HG03457 (cell line): ENCODE results near the gene COL6A3.
"Not testable (repeated sequence)": the region's sequence is repeated elsewhere in the genome, so short reads cannot be mapped to it uniquely, and the experiment has no call there.

Experiments used
- ATAC-seq: cut with Tn5 transposase; IDR thresholded peaks from one replicate; pipeline ENCODE4 v1.9.1; 2021; ENCODE audit warnings: moderate number of reproducible peaks; ENCODE audit not compliant: unreplicated experiment

The COL6A3 gene

DNA sequence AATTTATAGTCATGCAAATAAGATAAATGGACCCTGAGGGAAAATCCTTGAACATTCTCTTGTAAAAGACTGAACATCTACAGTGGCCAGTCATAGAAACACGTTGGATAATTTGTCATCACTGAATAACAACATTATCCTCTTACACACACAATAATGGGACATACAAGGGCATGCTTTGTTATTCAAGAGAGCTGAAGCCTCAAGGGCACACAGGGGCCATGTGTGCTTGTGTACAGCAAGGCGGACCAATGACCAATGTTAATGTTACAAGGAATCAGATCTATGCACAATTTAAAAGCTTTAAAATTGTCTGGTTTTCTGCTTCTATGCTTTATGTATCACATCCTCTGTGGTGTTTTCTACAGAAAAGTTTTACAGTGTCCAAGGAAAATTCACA lies 23.7 kb downstream of the COL6A3 start:
- ATAC-seq, result no peak

DNA sequence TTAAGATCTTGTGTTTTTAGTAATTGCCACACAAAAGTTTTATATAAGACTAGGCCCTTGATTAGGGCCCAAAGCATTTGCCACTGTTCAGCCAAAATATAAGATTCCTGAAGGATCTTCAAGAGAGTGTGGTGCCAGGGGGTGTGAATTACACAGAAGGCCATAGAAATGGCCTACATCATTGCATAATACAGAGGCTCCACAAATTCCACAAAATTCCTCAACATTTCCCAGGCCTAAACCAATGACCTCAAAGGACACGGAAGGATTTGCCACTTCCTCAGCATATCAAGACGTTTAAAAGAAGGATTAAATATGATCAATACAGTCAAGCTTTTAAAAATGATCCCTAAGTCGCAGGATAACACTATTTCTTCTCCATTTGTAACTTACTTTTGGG lies 24.1 kb downstream of the COL6A3 start:
- no peak for ATAC-seq

DNA sequence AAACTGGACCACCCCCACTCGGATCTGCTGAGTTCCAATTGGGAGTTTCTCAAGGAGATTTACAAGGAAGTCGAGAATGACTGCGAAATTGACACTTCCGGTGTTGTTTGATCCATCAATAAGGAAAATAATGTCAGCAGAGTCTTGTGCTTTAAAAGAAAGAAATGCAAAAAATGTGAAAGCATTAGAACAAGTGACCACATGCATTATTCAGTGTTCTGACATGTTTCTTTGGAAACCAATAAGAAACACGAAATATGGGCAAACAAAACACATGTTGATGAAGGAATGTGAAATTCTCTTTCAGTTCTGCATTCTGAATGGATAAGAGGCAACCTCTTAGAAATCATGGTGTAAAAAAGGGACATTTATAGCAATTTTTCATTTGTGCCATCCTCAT lies 25.9 kb downstream of the COL6A3 start:
- ATAC-seq, result no peak

DNA sequence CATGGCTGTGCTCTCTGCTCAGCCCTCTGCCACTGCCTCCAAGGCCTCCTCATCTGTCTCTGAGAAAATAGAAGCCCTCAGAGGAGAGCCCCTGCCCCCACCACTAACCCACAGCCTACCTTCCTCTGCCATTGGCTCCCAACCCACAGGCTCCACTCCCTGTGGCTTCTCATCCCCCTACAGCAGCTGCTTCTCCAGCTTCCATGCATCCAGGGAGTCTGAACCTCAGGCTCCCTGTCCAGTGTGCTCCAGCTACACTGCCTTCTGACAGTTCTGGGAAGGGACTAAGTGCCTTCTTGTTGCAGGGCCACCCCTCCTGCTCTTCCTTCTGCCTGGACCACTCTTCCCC lies 29.3 kb downstream of the COL6A3 start:
- no peak for ATAC-seq

DNA sequence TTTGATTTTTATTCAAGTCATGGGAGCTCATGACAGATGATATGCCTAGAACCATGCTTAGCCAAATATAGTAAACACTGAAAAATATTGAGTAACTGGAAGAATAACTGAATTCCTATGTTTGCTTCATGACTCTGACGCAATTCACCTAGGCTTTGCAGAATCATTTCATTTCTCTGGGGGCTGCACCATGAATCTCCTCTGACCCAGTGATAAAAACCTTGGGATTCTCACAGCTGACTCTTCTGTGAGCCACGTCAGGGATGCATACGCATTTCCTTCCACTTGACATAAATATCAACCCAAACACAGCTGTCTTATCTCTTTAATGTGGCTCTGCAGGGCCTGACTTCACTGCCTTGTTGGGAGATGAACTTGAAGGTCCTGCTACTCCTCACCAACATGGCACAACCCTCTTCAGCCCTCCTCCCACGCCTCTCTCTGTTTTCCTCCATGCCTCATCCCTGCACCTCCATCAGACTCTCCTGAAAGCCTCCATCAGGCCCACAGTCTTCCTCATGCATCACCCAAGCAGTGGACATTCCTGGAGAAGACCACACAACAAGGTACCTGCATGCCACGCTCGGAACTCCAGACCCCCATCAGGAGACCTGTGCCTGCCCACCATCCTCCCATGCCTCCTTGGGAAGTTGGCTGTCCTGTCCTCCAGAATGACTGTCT lies 29.8 kb downstream of the COL6A3 start:
- ATAC-seq, result no peak

DNA sequence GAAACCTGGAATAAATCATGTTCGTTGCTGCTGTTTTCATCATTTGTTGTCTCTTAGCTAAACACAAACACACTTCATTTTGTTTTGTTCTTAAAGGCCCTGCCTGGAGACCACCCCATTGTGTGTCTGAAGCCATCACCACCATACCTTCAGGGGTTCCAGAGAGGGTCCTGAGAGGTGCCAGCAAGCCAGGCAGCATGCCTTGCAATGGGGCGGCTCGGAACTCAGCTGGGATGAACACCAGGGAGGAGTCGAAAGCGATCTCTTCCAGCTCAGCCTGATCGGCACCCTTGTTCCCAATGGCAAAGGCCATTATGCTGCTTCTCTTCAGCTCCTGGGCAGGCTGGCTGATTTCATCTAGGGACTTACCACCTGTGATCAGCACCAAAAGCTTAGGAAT lies 33.2 kb downstream of the COL6A3 start:
- no peak for ATAC-seq

DNA sequence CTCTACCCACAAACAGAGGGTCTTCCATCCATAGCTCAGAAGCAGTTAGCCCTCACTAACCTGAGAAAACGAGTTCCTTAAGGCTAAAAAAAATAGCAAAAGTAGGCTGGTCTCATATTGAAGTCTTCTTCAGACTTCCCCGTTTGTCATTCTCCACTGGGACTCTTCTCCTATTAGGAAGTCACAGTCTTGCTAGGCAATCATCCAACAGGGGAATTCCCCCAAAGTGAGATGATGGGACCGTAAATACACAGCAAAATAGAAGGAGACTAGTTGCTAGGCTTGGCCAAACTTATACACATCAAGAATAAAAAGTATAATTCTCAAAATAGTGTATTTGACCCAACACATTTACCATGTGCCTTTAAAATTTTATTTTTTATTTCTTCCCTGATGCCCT lies 34.3 kb downstream of the COL6A3 start:
- ATAC-seq, result no peak

DNA sequence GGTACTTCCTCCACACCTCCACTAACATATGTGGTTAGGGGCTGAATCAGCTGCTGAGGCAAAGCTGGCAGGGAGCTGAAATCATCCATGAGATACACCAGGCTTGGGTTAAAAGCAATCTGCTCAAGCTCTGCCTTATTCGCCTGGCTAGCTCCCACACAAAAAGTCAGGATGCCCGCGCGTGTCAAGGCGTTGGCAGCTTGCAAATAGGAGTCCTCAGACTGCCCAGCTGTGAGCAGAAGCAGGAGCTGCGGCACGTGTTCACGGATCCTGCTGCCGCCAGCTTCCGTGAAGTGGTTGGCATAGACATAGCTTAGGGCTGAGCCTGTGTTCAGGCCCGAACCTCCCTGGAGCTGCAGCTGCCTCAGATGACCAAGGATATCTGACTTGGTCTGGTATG lies 35.3 kb downstream of the COL6A3 start:
- no peak for ATAC-seq

DNA sequence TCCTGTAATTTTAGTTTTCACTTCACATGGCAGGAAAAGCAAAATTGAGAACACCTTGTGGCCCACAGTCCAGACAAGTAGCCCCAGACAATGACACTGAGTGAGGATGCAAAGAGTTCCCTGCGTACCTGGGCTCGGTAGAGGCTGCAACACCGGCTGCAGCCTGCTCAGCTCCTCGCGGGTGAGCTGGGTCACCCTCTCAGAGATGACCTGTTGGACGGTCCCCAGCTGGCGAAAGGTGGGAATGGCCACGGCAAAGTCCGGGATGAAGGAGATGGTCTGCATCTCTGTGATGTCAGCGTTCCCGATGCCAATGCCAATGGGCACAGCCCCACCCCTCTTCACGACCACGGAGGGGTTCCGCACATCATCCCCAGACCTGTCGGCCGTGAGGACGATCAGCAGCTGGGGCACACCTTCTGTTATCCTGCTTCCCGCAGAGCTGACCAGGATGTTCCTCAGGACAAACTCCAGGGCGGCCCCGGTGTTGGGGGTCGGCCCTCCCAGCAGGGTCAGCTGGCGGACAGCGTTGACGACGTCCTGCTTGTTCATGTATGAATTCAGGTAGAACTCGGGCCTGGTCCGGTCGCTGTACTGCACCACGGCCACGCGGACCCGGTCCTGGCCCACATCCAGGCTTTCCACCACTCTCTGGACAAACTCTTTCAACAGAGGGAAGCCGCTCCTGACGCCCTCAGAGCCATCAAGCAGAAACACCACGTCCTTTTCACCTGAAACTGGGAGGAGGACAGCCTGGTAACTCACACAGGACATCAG lies 39.5 kb downstream of the COL6A3 start:
- no peak for ATAC-seq

DNA sequence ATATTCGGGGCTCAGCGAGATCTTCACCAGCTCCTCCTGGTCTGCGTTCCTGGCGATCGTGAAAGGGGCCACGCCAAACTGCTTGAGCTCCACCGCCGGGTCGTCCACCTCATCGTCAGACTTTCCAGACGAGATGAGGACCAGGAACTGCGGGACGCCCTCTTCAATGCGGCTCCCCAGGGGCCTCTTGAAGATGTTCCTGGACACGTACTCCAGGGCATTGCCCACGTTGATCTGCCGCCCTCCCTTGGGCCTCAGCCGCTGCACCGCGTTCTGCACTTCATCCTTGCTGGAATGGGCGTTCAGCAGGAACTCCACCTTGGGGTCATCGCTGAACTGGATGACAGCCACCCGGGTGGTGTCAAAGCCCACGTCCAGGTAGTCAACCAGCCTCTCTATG lies 42.1 kb downstream of the COL6A3 start:
- ATAC-seq, result no peak

DNA sequence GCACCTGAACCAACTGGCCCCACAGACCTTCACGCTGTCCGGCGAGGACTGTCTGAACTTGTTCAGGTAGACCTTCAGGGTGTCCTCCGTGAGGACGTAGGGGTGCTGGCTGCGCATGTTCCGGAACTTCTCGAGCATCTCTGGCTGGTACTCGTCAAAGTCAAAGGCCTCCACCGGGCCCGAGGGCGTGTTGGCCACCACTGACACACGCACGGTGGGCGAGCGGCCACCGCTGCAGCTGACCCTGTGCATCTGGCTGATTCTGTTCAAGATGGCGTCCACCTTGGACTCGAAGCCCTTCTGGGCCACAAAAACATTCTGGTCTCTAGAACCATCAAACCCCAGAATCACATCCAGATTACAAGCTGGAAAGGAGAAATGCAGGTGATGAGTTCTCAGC lies 48.3 kb downstream of the COL6A3 start:
- ATAC-seq, result no peak

DNA sequence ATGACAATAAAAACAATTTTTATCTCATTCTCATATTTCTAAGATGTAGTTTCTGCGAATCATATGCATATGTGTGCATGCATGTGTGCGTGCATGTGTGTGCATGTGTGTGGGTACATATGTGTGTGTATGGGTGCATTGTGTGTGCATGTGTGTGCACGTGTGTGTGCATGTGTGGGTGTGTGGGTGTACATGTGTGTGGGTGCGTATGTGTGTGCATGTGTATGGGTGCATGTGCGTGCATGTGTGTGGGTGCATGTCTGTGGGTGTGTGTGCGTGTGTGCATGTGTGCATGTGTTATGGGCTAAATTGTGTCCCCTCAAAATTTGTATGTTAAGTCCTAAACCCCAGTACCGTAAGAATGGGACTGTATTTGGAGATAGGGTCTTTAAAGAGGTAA lies 49.3 kb downstream of the COL6A3 start:
- ATAC-seq, result no peak

DNA sequence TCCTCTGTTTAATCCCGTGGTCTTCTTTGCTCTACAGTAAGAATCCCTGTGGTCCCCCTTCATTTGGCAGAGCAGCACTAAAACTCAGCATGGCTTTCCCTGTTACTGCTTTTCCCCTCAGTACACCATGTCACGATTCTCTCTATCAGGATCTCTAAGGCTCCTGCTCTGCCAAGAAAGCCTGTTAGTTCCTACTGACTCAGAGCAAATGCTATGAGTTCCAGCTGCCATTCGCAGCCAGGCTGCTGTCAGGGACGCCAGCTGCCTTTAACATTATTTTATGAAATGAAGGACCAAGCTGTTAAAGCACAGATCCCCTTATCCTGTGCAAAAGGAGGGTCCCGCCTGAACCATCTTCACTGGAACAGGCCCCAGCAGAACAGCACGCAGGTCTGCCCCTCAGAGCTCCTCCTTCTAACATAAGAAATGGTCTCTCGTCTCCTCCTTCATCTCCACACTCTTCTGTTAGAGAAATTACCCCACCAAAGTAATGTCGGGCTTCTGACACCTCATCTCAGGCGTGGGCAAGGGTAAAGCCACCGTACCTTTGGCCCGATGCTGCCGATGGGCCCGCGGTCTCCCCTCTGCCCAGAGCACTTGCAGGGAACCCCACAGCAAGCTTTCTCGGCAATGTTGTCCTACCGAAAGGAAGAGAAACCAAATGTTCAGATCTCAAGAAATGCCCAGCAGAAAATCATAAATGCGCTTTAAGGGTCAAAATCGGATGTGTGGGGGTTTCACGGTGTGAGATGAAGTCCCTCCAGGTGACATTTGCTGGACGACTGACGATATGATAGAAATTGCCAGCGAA lies 52.6 kb downstream of the COL6A3 start:
- no peak for ATAC-seq

DNA sequence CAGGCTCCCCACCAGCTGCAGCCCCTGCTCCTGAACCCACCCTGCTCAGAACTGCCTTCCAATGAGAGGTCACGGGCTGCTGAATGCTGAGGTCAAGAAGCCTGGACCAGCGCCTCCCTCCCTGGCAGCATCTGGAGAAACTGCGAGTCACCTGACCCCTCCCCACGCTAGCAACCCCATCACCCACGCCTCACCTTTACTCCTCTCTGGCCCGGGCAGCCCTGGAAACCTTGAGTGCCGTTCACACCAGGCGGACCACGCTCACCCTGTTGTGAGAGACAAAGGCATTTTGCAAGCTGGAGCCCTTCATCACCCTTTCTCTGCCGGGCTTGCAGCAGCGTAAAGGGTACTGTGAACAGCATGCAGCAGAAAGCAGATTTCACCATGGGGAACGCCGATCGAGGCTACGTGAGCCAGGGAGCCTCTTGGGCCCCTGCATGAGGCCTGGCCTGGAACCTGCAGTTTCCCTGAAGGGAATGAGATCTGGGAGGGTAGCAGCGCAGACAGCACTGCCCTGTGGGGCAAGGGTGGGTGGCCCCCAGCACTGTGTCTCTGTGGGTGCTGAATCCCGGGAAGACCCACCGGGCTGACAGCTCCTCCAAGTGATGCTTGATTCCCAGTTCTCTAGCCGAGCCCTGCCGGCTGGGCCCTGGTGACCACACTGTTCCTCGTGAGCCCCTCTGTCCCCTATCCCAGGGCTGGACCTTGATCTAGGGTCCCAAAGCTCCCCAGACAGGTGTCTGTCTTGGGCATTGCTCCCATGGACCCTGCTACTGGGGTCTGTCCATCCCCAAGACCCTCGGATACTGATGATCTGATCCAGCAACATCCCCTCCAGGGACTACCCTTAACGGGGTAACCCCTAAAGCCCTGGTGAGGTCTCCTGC lies 53.8 kb downstream of the COL6A3 start:
- ATAC-seq, result no peak

DNA sequence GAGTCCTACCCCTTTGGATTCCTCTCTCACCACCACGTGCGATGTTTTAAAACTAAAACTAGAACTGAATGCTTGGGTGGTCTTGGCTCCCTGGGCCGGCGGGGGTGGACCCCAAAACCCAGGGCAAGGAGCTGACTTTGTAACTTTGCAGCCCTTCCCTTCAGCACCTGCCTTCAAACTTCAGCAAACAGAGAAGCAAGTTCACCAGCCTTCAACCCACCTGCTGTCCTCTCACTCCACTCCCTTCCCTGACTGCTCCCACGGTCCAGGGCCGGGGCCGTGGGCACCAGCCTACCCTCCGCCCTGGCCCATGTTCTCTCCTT lies 54.5 kb downstream of the COL6A3 start:
- no peak for ATAC-seq

DNA sequence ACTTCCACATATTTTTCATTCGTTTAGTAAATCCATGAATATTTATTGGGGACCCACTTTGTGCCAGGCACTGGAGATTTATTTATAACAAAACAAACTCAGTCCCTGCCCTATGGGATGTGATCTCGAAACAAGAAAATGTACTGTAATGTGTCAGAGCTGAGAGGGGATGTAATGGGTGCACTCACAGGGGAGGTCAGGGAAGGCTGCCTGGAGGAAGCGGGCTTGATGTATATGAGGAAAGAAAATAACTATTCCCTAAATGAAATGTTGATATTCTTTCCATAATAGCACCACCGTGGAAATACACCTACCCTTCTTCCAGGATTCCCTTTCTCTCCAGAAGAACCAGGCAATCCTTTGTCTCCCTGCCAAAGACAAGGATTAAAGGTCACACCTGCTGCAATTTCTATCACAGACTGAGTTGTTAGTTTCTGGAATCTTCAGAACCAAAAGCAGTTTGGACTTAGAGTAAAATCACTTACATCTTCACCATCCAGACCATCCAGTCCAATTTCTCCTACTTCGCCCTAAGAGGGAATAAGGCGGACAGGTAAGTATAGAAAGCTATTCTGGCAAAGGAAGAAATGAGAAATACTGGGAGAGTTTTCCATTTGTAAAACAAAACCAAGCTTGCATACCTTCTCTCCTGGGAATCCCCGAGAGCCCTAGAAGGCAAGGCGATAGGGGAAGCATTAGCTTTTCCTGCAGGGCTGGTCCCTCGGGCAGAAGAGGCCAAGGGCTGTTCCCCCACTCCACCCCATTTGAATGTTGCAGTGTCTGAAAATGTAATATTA lies 55.0 kb downstream of the COL6A3 start:
- no peak for ATAC-seq

DNA sequence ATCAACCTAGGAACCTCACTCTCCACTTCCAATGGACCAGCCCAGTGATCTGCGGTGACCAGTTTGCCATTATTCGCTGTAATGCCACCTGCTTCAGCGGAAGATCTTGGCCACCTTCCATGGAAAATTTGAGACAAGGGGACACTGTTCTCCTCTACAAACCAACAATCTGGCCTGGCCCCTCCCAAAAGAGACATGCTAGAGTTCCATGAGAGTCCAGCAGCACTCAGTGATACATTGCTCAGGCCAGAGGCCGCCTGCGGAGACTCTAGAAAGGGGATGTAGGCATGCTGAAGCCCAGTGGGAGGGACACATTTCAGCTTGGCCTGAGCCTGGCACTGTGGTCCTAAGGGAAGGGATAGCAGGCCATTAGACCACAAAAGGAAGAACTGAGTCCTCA lies 58.3 kb downstream of the COL6A3 start:
- no peak for ATAC-seq

DNA sequence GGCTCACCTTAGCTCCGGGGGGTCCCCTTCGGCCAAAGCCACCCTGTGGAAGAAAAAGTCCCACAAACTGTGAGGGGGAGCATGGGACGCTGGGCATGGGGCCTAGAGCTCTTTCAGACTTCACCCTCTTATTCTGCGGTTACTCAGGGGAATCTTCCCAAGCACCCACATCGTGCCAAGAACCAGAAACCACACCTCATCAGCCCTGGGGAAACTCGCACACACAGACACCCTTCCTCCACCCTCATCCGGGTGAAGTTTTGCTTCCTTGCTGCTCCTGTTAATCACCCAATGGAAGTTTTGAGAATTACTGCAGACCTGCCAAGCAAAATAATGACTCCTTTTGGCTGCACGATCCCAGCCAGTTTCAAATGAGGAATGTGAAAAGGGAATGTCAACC lies 59.1 kb downstream of the COL6A3 start:
- no peak for ATAC-seq

DNA sequence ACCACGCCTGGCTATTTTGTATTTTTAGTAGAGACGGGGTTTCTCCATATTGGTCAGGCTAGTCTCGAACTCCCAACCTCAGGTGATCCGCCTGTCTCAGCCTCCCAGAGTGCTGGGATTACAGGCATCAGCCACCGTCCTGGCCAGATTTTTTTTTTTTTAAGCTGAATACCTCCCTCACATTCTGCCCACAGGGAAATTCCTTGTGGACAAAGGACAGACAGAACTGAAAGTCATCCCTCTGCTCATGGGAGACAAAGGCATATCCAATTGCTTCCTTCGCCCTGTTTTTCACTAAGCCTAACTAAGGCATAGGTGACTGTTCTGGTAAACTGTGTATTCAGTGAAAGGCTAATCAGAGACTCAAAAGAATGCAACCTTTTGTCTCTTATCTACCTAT lies 59.8 kb downstream of the COL6A3 start:
- not testable (repeated sequence) for ATAC-seq

DNA sequence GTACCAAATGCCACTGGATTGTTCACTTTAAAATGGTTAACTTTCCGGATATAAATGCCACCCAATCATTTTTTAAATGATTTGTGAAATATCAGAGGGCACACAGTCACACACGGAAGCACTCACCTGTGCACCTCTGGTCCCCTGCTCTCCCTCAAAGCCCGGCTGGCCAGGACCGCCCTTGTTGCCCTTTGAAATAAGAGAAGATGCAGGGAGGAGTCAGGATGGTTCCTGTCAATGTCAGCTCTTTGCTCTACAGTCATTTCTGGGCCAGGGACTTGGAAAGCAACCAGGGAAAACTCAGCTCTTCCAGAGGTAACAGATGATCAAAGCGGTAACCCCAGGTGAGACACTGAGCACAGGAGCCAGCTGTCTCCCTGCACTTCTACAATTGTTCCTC lies 60.7 kb downstream of the COL6A3 start:
- ATAC-seq, result no peak
